HG02642 (cell line): ENCODE results near the gene KLK3.

Experiments used
- ATAC-seq: cut with Tn5 transposase; IDR thresholded peaks from one replicate; pipeline ENCODE4 v1.9.1; 2021; ENCODE audit warnings: mild to moderate bottlenecking; ENCODE audit not compliant: unreplicated experiment, poor library complexity

KLK3 gene

DNA sequence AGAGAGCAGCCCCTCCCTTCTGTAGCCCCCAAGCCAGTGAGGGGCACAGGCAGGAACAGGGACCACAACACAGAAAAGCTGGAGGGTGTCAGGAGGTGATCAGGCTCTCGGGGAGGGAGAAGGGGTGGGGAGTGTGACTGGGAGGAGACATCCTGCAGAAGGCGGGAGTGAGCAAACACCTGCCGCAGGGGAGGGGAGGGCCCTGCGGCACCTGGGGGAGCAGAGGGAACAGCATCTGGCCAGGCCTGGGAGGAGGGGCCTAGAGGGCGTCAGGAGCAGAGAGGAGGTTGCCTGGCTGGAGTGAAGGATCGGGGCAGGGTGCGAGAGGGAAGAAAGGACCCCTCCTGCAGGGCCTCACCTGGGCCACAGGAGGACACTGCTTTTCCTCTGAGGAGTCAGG is 4.2 kb downstream of the KLK3 start:
- no peak for ATAC-seq

DNA sequence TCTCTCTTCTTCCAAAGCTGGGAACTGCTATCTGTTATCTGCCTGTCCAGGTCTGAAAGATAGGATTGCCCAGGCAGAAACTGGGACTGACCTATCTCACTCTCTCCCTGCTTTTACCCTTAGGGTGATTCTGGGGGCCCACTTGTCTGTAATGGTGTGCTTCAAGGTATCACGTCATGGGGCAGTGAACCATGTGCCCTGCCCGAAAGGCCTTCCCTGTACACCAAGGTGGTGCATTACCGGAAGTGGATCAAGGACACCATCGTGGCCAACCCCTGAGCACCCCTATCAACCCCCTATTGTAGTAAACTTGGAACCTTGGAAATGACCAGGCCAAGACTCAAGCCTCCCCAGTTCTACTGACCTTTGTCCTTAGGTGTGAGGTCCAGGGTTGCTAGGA is 5.1 kb downstream of the KLK3 start:
- no peak for ATAC-seq

DNA sequence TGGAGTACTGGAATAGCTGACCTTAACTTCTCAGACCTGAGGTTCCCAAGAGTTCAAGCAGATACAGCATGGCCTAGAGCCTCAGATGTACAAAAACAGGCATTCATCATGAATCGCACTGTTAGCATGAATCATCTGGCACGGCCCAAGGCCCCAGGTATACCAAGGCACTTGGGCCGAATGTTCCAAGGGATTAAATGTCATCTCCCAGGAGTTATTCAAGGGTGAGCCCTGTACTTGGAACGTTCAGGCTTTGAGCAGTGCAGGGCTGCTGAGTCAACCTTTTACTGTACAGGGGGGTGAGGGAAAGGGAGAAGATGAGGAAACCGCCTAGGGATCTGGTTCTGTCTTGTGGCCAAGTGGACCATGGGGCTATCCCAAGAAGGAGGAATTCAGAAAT is 6.3 kb downstream of the KLK3 start:
- no peak for ATAC-seq

DNA sequence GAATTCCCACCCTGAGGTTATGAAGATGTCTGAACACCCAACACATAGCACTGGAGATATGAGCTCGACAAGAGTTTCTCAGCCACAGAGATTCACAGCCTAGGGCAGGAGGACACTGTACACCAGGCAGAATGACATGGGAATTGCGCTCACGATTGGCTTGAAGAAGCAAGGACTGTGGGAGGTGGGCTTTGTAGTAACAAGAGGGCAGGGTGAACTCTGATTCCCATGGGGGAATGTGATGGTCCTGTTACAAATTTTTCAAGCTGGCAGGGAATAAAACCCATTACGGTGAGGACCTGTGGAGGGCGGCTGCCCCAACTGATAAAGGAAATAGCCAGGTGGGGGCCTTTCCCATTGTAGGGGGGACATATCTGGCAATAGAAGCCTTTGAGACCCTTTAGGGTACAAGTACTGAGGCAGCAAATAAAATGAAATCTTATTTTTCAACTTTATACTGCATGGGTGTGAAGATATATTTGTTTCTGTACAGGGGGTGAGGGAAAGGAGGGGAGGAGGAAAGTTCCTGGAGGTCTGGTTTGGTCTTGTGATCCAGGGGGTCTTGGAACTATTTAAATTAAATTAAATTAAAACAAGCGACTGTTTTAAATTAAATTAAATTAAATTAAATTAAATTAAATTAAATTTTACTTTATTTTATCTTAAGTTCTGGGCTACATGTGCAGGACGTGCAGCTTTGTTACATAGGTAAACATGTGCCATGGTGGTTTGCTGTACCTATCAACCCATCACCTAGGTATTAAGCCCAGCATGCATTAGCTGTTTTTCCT is 7.0 kb downstream of the KLK3 start:
- ATAC-seq, result no peak

DNA sequence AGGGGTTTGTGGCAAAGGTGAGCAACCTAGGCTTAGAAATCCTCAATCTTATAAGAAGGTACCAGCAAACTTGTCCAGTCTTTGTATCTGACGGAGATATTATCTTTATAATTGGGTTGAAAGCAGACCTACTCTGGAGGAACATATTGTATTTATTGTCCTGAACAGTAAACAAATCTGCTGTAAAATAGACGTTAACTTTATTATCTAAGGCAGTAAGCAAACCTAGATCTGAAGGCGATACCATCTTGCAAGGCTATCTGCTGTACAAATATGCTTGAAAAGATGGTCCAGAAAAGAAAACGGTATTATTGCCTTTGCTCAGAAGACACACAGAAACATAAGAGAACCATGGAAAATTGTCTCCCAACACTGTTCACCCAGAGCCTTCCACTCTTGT is 14.8 kb downstream of the KLK3 start:
- no peak for ATAC-seq

DNA sequence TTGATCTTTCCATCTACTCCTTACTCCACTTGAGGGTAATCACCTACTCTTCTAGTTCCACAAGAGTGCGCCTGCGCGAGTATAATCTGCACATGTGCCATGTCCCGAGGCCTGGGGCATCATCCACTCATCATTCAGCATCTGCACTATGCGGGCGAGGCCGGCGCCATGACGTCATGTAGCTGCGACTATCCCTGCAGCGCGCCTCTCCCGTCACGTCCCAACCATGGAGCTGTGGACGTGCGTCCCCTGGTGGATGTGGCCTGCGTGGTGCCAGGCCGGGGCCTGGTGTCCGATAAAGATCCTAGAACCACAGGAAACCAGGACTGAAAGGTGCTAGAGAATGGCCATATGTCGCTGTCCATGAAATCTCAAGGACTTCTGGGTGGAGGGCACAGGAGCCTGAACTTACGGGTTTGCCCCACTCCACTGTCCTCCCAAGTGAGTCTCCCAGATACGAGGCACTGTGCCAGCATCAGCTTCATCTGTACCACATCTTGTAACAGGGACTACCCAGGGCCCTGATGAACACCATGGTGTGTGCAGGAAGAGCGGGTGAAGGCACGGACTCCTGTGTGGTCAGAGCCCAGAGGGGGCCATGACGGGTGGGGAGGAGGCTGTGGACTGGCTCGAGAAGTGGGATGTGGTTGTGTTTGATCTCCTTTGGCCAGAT is 15.8 kb downstream of the KLK3 start:
- no peak for ATAC-seq

DNA sequence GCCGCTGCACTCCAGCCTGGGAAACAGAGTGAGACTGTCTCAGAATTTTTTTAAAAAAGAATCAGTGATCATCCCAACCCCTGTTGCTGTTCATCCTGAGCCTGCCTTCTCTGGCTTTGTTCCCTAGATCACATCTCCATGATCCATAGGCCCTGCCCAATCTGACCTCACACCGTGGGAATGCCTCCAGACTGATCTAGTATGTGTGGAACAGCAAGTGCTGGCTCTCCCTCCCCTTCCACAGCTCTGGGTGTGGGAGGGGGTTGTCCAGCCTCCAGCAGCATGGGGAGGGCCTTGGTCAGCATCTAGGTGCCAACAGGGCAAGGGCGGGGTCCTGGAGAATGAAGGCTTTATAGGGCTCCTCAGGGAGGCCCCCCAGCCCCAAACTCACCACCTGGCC is 18.3 kb downstream of the KLK3 start, which contains the start of gene KLK2:
Gene KLK2 (plus strand): TSS at position 384 of the 400 bp plus-strand sequence. CDS start 35 bp downstream, outside the sequence.
- no peak for ATAC-seq

DNA sequence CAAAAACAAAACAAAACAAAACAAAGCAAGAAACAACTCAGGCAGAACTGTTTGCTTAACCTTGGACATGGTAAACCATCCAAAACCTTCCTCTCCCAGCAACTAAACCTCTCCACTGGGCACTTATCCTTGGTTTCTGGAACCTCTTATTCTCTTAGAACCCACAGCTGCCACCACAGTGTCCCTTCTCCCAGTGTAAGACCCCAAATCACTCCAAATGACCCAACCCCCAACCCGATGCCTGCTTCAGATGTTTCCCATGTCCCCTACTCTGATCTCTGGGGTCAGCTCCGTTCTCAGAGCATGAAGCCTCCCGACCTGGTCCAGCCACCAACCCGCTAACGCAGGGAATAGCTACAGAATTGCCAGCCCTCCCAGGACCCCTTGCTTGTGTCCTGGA is 19.5 kb downstream of the KLK3 start:
- no peak for ATAC-seq

DNA sequence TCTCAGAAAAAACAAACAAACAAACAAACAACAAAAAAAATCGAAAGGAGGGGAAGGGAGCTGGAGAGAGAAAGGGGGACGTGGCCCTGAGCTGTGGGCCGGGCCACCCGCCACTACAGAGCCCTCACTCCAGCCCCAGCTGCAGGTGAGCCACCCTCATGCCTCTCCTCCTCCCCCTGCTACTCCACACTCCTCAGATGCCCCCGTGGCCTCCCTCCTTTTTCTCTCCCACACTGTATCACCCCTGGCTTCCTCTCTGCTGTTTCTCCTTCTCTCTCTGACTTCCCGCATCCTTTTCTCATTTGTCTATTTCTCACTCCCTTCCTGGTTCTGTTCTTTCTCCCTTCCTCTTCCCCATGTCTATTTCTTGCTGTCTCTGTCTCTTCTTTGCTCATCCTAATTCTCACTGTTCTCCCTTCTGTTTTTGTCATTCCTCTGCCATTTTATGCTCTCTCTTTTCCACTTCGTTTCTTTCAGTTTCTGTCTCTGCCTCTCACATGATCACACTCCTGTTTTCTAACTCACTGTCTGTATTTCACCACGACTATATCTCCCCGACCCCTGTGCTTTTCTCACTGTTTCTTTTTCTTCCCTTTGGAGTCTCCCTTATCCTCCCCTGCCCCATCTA is 21.2 kb downstream of the KLK3 start:
- no peak for ATAC-seq

DNA sequence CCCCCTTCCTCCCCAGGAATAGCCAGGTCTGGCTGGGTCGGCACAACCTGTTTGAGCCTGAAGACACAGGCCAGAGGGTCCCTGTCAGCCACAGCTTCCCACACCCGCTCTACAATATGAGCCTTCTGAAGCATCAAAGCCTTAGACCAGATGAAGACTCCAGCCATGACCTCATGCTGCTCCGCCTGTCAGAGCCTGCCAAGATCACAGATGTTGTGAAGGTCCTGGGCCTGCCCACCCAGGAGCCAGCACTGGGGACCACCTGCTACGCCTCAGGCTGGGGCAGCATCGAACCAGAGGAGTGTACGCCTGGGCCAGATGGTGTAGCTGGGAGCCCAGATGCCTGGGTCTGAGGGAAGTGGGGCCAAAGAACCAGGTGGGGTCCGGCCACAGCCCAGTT is 21.7 kb downstream of the KLK3 start:
- no peak for ATAC-seq

DNA sequence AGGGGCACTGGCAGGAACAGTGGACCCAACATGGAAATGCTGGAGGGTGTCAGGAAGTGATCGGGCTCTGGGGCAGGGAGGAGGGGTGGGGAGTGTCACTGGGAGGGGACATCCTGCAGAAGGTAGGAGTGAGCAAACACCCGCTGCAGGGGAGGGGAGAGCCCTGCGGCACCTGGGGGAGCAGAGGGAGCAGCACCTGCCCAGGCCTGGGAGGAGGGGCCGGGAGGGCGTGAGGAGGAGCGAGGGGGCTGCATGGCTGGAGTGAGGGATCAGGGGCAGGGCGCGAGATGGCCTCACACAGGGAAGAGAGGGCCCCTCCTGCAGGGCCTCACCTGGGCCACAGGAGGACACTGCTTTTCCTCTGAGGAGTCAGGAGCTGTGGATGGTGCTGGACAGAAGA is 22.6 kb downstream of the KLK3 start:
- no peak for ATAC-seq

DNA sequence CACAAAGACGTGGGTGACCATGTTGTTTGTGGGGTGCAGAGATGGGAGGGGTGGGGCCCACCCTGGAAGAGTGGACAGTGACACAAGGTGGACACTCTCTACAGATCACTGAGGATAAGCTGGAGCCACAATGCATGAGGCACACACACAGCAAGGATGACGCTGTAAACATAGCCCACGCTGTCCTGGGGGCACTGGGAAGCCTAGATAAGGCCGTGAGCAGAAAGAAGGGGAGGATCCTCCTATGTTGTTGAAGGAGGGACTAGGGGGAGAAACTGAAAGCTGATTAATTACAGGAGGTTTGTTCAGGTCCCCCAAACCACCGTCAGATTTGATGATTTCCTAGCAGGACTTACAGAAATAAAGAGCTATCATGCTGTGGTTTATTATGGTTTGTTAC is 24.1 kb downstream of the KLK3 start:
- ATAC-seq, result no peak

DNA sequence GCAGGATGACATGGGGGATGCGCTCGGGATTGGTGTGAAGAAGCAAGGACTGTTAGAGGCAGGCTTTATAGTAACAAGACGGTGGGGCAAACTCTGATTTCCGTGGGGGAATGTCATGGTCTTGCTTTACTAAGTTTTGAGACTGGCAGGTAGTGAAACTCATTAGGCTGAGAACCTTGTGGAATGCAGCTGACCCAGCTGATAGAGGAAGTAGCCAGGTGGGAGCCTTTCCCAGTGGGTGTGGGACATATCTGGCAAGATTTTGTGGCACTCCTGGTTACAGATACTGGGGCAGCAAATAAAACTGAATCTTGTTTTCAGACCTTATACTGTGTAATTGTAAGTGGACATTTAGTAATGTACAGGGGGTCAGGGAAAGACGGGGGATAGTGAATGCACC is 25.5 kb downstream of the KLK3 start:
- no peak for ATAC-seq

DNA sequence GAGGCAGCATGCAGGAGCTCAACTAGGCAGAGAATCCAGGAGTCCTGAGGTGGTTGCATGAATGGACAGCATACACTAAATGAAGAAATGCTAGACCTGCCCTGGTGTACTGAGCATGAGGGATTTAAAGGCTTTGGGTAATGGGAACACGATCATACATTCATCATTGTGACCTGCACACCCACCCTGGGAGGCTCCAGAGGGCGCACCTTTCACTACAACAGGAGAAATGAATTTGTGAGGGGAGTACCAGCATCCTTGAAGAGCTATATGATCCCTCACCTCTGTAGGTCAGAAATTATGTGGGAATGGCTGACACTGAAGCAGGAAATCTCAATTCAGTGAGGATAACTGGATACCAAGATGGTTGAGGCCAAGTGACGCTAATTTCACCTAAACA is 27.5 kb downstream of the KLK3 start:
- ATAC-seq, result no peak

DNA sequence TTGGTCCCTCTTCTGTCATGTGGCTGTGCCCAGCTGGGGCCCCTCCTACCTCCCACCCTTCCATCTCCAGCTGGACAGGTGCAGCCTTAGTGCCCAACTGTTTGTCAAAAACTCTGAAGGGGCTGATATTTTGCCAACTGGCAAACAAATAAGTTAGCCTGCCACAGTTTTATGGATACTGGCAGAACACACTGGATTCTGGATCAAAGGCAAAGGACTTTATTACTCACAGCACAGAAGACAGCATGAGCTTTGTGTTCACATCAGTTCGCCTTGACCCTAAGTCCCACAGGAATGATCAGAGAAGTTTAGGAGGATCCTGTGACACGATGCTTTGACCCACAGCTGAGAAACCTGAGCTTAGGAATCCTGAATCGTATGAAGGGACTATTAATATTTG is 34.9 kb downstream of the KLK3 start:
- ATAC-seq, result no peak

DNA sequence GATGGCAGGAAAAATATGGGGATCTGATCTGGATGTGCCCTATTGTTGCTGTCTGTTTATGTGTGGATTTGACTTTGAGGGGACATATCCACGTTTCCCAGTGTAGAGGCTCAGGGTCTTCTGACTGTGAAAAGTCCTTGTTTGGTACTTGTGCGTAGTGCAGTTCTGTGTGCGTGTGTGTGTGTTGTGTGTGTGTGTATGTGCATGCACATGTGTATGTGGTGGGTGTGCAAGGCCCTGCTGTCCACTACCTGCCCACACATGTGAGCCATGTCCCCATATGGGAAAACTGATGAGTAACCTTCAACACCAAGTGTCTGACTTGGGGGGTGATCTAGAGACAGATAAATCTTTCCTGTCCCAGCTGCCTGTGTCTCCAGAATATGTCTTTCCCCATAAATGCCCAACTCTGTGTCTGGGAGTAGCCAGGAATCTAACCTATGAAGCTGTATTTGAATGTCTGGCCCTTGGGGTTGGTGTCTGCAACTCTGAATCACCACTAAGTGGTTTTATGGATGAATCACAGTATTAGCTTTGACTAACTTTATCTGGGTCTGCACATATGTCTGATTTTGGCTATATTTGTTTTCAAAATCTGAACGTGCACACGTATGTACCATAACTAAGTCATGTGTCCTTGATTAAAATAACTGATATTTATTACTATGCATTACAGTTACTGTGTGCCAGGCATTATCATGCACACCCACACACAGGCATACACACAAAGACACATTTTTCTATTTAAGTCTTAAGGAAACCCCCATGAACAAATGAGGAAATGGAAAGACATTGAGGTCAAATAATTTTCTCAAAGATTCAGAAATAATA is 35.9 kb downstream of the KLK3 start:
- ATAC-seq, result no peak

DNA sequence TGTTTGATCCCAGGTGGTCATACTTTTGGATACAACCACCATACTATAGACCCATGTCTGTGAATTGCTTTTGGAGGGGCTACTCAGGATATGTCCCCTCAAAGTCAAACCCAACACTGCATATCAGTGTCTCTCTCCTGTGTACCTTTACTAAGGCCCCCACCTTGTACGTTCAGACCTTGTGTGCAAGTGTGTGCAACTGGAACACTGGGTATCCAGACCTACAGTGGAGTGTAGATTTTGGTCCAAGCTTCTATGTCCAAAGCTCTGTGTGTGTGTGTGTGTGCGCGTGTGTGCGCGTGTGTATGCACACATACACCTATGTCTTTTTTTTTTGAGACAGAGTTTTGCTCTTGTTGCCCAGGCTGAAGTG is 36.5 kb downstream of the KLK3 start:
- ATAC-seq, result no peak

DNA sequence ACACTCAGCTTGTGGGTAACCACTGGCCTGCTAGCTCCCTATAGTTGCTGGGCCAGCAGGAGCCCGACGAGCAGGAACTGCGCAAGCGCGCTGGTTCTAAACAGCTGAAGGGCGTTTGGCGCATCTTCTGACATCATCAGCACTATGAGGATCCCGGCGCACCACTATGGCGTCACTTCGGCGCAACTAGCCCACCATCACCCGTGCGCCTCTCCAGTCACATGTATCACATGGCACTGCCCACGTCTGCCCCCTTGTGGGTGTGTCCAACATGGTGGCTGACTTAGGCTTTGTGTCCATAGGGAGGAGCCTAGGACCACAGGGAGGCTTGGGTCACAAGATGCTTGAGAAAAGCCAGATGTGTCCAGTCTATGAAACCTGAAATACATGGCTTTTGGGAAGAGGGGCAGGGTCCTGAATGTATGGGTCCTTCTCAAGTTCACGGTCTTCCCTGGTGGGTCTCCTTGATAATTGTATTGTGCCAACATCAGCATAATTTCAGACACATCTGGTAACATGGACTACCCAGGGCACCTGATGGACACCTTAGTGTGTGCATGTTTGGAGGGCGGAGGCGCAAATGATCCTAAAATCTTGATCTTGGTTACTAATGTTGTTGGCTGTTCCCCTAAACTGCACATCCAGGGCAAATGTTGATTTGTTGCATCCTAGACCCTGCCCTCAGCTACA is 38.5 kb downstream of the KLK3 start:
- ATAC-seq, result no peak

DNA sequence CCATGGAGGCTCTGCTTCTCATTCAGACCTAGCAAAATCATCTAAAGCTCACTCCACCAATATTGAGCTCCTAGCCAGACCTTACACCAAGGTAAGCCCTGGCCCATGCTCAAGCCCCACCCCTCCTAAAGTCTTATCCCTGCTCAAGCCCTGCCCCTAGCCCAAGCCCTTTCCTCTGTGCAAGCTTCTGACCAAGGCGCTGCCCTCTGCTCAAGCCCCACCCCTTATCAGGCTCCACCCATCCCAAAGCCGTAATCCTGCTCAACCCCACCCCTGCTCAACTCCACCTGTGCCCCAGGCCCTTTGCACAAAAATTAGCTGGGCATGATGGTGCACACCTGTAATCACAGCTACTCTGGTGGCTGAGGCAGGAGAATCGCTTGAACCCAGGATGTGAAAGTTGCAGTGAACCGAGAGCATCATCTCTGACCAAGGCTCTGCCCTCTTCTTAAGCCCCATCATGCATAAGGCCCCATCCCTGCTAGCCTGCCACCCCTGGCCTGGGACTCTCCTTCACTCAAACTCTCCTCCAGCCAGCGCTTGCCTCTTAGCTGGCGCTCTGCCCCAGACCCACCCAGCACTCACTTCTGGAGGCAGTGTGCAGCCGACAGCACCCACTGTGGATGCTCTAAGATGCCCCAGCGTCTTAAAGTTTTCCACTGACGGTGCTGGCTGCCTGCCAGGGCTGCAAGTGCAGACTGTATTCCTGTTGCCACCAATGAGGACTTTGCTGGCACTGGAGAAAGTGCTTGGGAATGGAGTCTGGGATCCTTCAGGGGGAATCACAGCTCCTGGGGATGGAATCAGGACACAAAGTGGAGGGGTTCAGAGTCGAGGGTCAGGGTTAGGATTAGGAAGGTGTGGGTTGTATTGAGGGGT is 40.0 kb downstream of the KLK3 start:
- ATAC-seq, result no peak
